ENCODE measurements around the gene DEFB114.

DNA sequence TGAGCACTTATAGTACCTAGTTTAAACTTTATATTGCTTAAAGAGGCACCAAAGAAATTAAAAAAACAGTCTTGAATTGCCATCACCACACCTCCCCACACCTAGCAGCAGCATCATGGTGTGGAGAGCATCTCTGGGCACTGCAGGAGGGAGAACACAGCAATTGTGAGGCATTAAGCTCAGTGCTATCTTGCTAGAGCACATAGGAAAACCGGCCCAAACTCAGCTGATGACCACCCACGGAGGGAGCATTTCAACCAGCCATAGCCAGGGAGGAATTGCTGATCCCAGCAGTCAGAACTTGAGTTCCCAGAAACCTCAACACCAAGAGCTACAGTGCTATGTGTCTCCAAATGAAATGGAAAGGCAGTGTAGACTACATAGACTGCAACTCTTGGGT, 24.9 kb upstream of the DEFB114 start:
- TF ChIP-seq, protein P1, sequence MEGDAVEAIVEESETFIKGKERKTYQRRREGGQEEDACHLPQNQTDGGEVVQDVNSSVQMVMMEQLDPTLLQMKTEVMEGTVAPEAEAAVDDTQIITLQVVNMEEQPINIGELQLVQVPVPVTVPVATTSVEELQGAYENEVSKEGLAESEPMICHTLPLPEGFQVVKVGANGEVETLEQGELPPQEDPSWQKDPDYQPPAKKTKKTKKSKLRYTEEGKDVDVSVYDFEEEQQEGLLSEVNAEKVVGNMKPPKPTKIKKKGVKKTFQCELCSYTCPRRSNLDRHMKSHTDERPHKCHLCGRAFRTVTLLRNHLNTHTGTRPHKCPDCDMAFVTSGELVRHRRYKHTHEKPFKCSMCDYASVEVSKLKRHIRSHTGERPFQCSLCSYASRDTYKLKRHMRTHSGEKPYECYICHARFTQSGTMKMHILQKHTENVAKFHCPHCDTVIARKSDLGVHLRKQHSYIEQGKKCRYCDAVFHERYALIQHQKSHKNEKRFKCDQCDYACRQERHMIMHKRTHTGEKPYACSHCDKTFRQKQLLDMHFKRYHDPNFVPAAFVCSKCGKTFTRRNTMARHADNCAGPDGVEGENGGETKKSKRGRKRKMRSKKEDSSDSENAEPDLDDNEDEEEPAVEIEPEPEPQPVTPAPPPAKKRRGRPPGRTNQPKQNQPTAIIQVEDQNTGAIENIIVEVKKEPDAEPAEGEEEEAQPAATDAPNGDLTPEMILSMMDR (conservative IDR thresholded peaks at IDR 0.05; ENCODE audit: low read length): no peak
- no peak for TF ChIP-seq EZH2phosphoT487 (IDR thresholded peaks at IDR 0.05; ENCODE audit: borderline replicate concordance, low read depth, low read length)

All from OCI-LY7 (cell line).